GM12878 (cell line): Measurements from ENCODE around the gene ANKRD61. TPM values are rescaled to one million over a fixed set of nuclear protein-coding genes. Genes with fewer than 3 reads are reported as not detected.

Experiments
- ATAC-seq: fragments of 200-7000 bp; cut with Tn5 transposase; 3 replicates; pipeline ENCODE4 v1.9.1; 2020; ENCODE audit warnings: mild to moderate bottlenecking, moderate library complexity
- BruUV-seq: library from RNA; stranded (reverse); fragments of 400-500 nt; replicated peaks from 2 replicates; lab custom pipeline; 2021; lab: Mats Ljungman, UMichigan
- CTCF ChIA-PET: fragments of 300-600 bp; sonication (Branson Sonifier 250); formaldehyde crosslinking; extraction: SDS; loops from one replicate; lab custom pipeline; 2021; ENCODE audit warnings: inconsistent platforms; lab: Yijun Ruan, JAX
- POLR2A ChIA-PET: fragments of 350-600 bp; formaldehyde crosslinking; extraction: SDS; loops from one replicate; lab custom pipeline; 2021; ENCODE audit warnings: inconsistent platforms; lab: Charles Lee
- RAD21 ChIA-PET: fragments of 300-600 bp; sonication (Branson Sonifier 250); formaldehyde crosslinking; loops from one replicate; lab custom pipeline; 2023; ENCODE audit warnings: antibody characterized with exemption; ENCODE audit not compliant: unreplicated experiment; lab: Charles Lee
- SMC1A ChIA-PET: fragments of 300-600 bp; sonication (Branson Sonifier 250); formaldehyde crosslinking; loops from one replicate; lab custom pipeline; 2023; ENCODE audit not compliant: unreplicated experiment, uncharacterized antibody; lab: Charles Lee
- DNase-seq: peaks from one replicate; pipeline ENCODE4 v3.0.0-alpha.2; 2011; ENCODE audit warnings: low read depth, low spot score
- FAIRE-seq: peaks from 3 replicates; lab custom pipeline; 2011; peaks lifted over from hg19 to GRCh38; lab: Jason Lieb, UNC
- H2AFZ ChIP-seq: 2 replicates; pipeline ENCODE4 v1.6.0; 2011; ENCODE audit warnings: low read depth, low read length, control low read depth; ENCODE audit not compliant: control insufficient read depth
- H3K27ac ChIP-seq: 2 replicates; pipeline ENCODE4 v1.5.1; 2011; ENCODE audit warnings: control low read depth; ENCODE audit not compliant: control insufficient read depth, insufficient read depth
- H3K27me3 ChIP-seq, 2 experiments: replicated peaks in 1 of 2; 2 replicates each; pipeline versions ENCODE4 v1.6.0 to v1.6.1; 2011; ENCODE audit warnings: low read length in 1 of 2; ENCODE audit not compliant: control insufficient read depth in 2 of 2, insufficient read depth in 2 of 2
- H3K36me3 ChIP-seq, 2 experiments: 2 replicates each; pipeline ENCODE4 v1.5.1; 2011; ENCODE audit warnings: low read length in 1 of 2; ENCODE audit not compliant: control insufficient read depth in 2 of 2, insufficient read depth in 2 of 2
- H3K4me1 ChIP-seq: 2 replicates; pipeline ENCODE4 v1.6.1; 2011; ENCODE audit warnings: mild to moderate bottlenecking, low read length, moderate library complexity, mixed read lengths; ENCODE audit not compliant: control insufficient read depth, insufficient read depth
- H3K4me2 ChIP-seq: 2 replicates; pipeline ENCODE4 v1.6.0; 2011; ENCODE audit warnings: control low read depth; ENCODE audit not compliant: control insufficient read depth, insufficient read depth
- H3K4me3 ChIP-seq: fragments of 200-600 bp; sonication (generic); 2 replicates; pipeline ENCODE4 v1.5.1; 2016
- H3K79me2 ChIP-seq: 2 replicates; pipeline ENCODE4 v1.6.0; 2011; ENCODE audit warnings: low read length; ENCODE audit not compliant: control insufficient read depth, insufficient read depth
- H3K9ac ChIP-seq: 2 replicates; pipeline ENCODE4 v1.8.0; 2011; ENCODE audit warnings: low read length, control low read depth, mixed read lengths; ENCODE audit not compliant: control insufficient read depth, insufficient read depth
- H3K9me3 ChIP-seq: replicated peaks from 3 replicates; pipeline ENCODE4 v1.5.1; 2011; ENCODE audit warnings: mild to moderate bottlenecking, low read length; ENCODE audit not compliant: control insufficient read depth, insufficient read depth
- H4K20me1 ChIP-seq: 2 replicates; pipeline ENCODE4 v1.6.0; 2011; ENCODE audit not compliant: control insufficient read depth, insufficient read depth
- BMI1 ChIP-seq: fragments of 450-650 bp; IDR thresholded peaks from 2 replicates; pipeline ENCODE4 v1.6.1; 2016; ENCODE audit warnings: mild to moderate bottlenecking, moderate library complexity, borderline replicate concordance
- BRCA1 ChIP-seq: IDR thresholded peaks from 2 replicates; pipeline ENCODE4 v1.6.1; 2011; ENCODE audit warnings: low read depth, low read length, improper control_type of control experiment
- CBX3 ChIP-seq: fragments of 200-600 bp; sonication (generic); IDR thresholded peaks from 2 replicates; pipeline ENCODE4 v1.6.1; 2016; ENCODE audit warnings: low read depth, borderline replicate concordance
- CREB1 ChIP-seq: IDR thresholded peaks from 2 replicates; pipeline ENCODE4 v1.6.1; 2012; ENCODE audit warnings: low read depth, mild to moderate bottlenecking, inconsistent platforms
- EED ChIP-seq: sonication (generic); IDR thresholded peaks from 2 replicates; pipeline ENCODE4 v1.6.1; 2016; ENCODE audit warnings: antibody characterized with exemption, low read depth
- EP300 ChIP-seq, 2 experiments: fragments of 150-350 bp in 1 of 2; IDR thresholded peaks; 2 replicates each; pipeline ENCODE4 v1.6.1; 2011 to 2012; ENCODE audit warnings: low read depth in 2 of 2, low read length in 2 of 2, borderline replicate concordance in 1 of 2, improper control_type of control experiment in 1 of 2, inconsistent platforms in 1 of 2; ENCODE audit not compliant: control insufficient read depth in 1 of 2
- HDAC2 ChIP-seq: fragments of 200-600 bp; sonication (generic); IDR thresholded peaks from 2 replicates; pipeline ENCODE4 v1.6.1; 2017
- JUND ChIP-seq: IDR thresholded peaks from 2 replicates; pipeline ENCODE4 v1.6.1; 2012; ENCODE audit warnings: low read depth, mild to moderate bottlenecking, low read length, improper control_type of control experiment, moderate library complexity
- KDM1A ChIP-seq: fragments of 200-600 bp; sonication (generic); IDR thresholded peaks from 2 replicates; pipeline ENCODE4 v1.6.1; 2016; ENCODE audit warnings: borderline replicate concordance
- KLF5 ChIP-seq: fragments of 450-650 bp; IDR thresholded peaks from 2 replicates; pipeline ENCODE4 v1.6.1; 2014; ENCODE audit warnings: mild to moderate bottlenecking; ENCODE audit not compliant: partially characterized antibody
- NBN ChIP-seq: fragments of 450-650 bp; IDR thresholded peaks from 2 replicates; pipeline ENCODE4 v1.6.1; 2016
- PBX3 ChIP-seq: IDR thresholded peaks from 2 replicates; pipeline ENCODE4 v1.6.1; 2011; ENCODE audit warnings: mild to moderate bottlenecking, low read depth, low read length, moderate library complexity; ENCODE audit not compliant: insufficient replicate concordance
- PML ChIP-seq: IDR thresholded peaks from 2 replicates; pipeline ENCODE4 v1.6.1; 2012; ENCODE audit warnings: low read length, inconsistent platforms
- POLR2A ChIP-seq: IDR thresholded peaks from 2 replicates; pipeline ENCODE4 v1.6.1; 2011; ENCODE audit warnings: low read depth, mild to moderate bottlenecking, low read length
- RAD51 ChIP-seq: fragments of 450-650 bp; IDR thresholded peaks from 2 replicates; pipeline ENCODE4 v1.6.1; 2016; ENCODE audit warnings: moderate library complexity, mild to moderate bottlenecking, inconsistent platforms
- WGBS: methylation state at CpG from one replicate; pipeline ENCODE4 v1.1.6; 2016; ENCODE audit warnings: low lambda C conversion rate; ENCODE audit not compliant: insufficient replicate concordance, insufficient coverage; ENCODE audit errors: missing lambda C conversion rate; 5-methylcytosine and 5-hydroxymethylcytosine counted together
- in situ Hi-C: fragments of 300-500 bp; cut with MboI; formaldehyde crosslinking; loops from 9 replicates; pipeline ENCODE4 v1.14.3; 2018; ENCODE audit warnings: mixed read lengths
- intact Hi-C: fragments of 100-400 bp; cut with micrococcal nuclease; formaldehyde crosslinking; loops from one replicate; pipeline ENCODE4 v1.14.2; 2022; ENCODE audit not compliant: unreplicated experiment
- polyA plus RNA-seq, 11 experiments: library from polyadenylated mRNA; depleted of rRNA in 4 of 11; unstranded in 6 of 11; stranded (reverse) in 5 of 11; fragments of >200 nt; fragmentation: Nextera tagmentation in 4 of 11; fragmentation: Illumina TruSeq in 1 of 11; extraction: Ambion mirVana in 4 of 11; extraction: Trizol in 1 of 11; gene quantifications; 1 replicate in 1 of 11; 2 replicates in 10 of 11; pipeline versions ENCODE4 v1.2.1 to v1.2.3, GENCODE V29; 2011 to 2016; ENCODE audit warnings: inconsistent platforms in 2 of 11, missing spikeins in 2 of 11, low read depth in 1 of 11
- total RNA-seq, 4 experiments: library from RNA; depleted of rRNA in 3 of 4; stranded (reverse); fragments of >200 nt in 3 of 4; fragmentation: Illumina TruSeq in 1 of 4; extraction: Trizol in 1 of 4; gene quantifications; 2 replicates each; pipeline versions ENCODE4 v1.2.1 to v1.2.3, GENCODE V29; 2013 to 2021
- TF ChIP-seq, protein P1 (sequence below): IDR thresholded peaks from 2 replicates; pipeline ENCODE4 v1.6.1; 2012; ENCODE audit warnings: improper control_type of control experiment, low read depth, low read length; ENCODE audit not compliant: insufficient replicate concordance
- TF ChIP-seq, protein P2 (sequence below): fragments of 450-650 bp; IDR thresholded peaks from 2 replicates; pipeline ENCODE4 v1.6.1; 2017; ENCODE audit warnings: borderline replicate concordance

ANKRD61 gene
- total and polyA plus RNA-seq, 10 of the 15 experiments (the other 5 are each of a cell fraction or from before 2014, with no cell fraction given) = 0.11 to 0.64 (median 0.28) TPM

DNA sequence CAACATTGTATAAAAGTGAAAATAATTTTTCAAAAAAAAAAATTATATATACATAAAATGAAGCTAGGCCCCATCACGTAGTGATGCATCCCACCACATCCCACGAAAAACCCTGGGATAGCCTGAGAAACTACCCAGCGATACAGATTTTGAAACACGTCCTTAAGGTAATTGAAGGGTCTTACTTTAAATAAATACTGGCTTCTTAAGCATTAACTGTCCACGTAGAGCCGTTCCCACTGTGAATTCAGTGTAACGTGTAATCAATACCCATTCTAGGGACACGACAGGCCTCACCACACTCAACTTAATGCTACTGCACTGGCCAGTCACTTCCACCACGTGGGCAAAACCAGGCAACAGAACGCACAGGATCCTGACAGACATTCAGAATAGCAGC, 4.0 kb downstream of the ANKRD61 start:
- no peaks in the 10 kb centered on the region for H4K20me1 ChIP-seq
- in situ Hi-C loops = no loop called here
- H3K4me3 ChIP-seq = no peak overlapping the region
- RAD21 ChIA-PET = no interaction called here
- peaks cover 5 to 16% of the 10 kb centered on the region in 2 experiments for H3K36me3 ChIP-seq
- H3K27me3 ChIP-seq = no peaks in the 10 kb centered on the region
- WGBS = over 99% methylated on average over 10 of the region's 10 CpGs
- no peaks in the 10 kb centered on the region for H3K4me1 ChIP-seq
- CTCF ChIA-PET = no interaction called here
- SMC1A ChIA-PET = no interaction called here
- BruUV-seq = no TSS peak
- no peak for DNase-seq
- H3K9me3 ChIP-seq = no peaks in the 10 kb centered on the region
- no peak overlapping the region for H2AFZ ChIP-seq
- POLR2A ChIA-PET = interaction anchor here (1.3 kb wide), 1 partner anchor 10 kb away, joined by 3 read pairs; no protein-coding TSS in a partner anchor
- no peak overlapping the region for H3K4me2 ChIP-seq
- intact Hi-C loops = no loop called here
- H3K79me2 ChIP-seq = no peaks in the 10 kb centered on the region
- H3K27ac ChIP-seq = no peak overlapping the region
- no peak overlapping the region for H3K9ac ChIP-seq
- TF ChIP-seq, protein P1, sequence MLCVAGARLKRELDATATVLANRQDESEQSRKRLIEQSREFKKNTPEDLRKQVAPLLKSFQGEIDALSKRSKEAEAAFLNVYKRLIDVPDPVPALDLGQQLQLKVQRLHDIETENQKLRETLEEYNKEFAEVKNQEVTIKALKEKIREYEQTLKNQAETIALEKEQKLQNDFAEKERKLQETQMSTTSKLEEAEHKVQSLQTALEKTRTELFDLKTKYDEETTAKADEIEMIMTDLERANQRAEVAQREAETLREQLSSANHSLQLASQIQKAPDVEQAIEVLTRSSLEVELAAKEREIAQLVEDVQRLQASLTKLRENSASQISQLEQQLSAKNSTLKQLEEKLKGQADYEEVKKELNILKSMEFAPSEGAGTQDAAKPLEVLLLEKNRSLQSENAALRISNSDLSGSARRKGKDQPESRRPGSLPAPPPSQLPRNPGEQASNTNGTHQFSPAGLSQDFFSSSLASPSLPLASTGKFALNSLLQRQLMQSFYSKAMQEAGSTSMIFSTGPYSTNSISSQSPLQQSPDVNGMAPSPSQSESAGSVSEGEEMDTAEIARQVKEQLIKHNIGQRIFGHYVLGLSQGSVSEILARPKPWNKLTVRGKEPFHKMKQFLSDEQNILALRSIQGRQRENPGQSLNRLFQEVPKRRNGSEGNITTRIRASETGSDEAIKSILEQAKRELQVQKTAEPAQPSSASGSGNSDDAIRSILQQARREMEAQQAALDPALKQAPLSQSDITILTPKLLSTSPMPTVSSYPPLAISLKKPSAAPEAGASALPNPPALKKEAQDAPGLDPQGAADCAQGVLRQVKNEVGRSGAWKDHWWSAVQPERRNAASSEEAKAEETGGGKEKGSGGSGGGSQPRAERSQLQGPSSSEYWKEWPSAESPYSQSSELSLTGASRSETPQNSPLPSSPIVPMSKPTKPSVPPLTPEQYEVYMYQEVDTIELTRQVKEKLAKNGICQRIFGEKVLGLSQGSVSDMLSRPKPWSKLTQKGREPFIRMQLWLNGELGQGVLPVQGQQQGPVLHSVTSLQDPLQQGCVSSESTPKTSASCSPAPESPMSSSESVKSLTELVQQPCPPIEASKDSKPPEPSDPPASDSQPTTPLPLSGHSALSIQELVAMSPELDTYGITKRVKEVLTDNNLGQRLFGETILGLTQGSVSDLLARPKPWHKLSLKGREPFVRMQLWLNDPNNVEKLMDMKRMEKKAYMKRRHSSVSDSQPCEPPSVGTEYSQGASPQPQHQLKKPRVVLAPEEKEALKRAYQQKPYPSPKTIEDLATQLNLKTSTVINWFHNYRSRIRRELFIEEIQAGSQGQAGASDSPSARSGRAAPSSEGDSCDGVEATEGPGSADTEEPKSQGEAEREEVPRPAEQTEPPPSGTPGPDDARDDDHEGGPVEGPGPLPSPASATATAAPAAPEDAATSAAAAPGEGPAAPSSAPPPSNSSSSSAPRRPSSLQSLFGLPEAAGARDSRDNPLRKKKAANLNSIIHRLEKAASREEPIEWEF = no peak
- TF ChIP-seq PML (no peak), CBX3 (no peak), RAD51 (no peak), KLF5 (no peak), EED (no peak), BRCA1 (no peak), PBX3 (no peak), KDM1A (no peak), POLR2A (no peak), BMI1 (no peak), EP300 (IDR thresholded peaks at IDR 0.05; ENCODE audit: borderline replicate concordance in 1 of 2, control insufficient read depth in 1 of 2, low read depth in 2 of 2, low read length in 2 of 2) (no peak), NBN (no peak), HDAC2 (no peak), JUND (no peak), CREB1 (no peak)
- TF ChIP-seq, protein P2, sequence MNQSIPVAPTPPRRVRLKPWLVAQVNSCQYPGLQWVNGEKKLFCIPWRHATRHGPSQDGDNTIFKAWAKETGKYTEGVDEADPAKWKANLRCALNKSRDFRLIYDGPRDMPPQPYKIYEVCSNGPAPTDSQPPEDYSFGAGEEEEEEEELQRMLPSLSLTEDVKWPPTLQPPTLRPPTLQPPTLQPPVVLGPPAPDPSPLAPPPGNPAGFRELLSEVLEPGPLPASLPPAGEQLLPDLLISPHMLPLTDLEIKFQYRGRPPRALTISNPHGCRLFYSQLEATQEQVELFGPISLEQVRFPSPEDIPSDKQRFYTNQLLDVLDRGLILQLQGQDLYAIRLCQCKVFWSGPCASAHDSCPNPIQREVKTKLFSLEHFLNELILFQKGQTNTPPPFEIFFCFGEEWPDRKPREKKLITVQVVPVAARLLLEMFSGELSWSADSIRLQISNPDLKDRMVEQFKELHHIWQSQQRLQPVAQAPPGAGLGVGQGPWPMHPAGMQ = no peak
- ATAC-seq = no peak
- no peak for FAIRE-seq
